Activated T-helper 9 cell treated with anti-CD3 and anti-CD28 coated beads, Interleukin-2, amount 50 U/mL, for 16 hours (primary cell): Measurements from ENCODE around the gene ANGEL1.
A peak's percentile ranks its signal among the peaks of the same experiment; 100 is the strongest.

Experiments
- DNase-seq: peaks from one replicate; pipeline ENCODE4 v3.0.0-alpha.2; 2020; ENCODE audit warnings: low read depth

ANGEL1 gene

GRCh38 chr14:76778546-76779215 is 34.0 kb downstream of the ANGEL1 start:
- no peak for DNase-seq

GRCh38 chr14:76777721-76778120 is 35.0 kb downstream of the ANGEL1 start:
- no peak for DNase-seq

- no peak for DNase-seq
These were observed 36.0 kb downstream of the ANGEL1 start for GRCh38 chr14:76776428-76777251.

GRCh38 chr14:76775695-76776427 is 36.8 kb downstream of the ANGEL1 start:
- DNase-seq = no peak

GRCh38 chr14:76774821-76775694 is 37.6 kb downstream of the ANGEL1 start:
- DNase-seq = no peak

- no peak for DNase-seq
These were observed 38.5 kb downstream of the ANGEL1 start for GRCh38 chr14:76773956-76774820.

- no peak for DNase-seq
These were observed 39.3 kb downstream of the ANGEL1 start for GRCh38 chr14:76773188-76773885.

GRCh38 chr14:76772300-76773187 is 40.1 kb downstream of the ANGEL1 start:
- DNase-seq = no peak

- no peak for DNase-seq
These were observed 41.2 kb downstream of the ANGEL1 start for GRCh38 chr14:76771437-76771980.

GRCh38 chr14:76770521-76771436 is 41.9 kb downstream of the ANGEL1 start:
- DNase-seq = no peak

GRCh38 chr14:76769636-76770292 is 42.9 kb downstream of the ANGEL1 start:
- DNase-seq = no peak

GRCh38 chr14:76768671-76769500 is 43.8 kb downstream of the ANGEL1 start:
- DNase-seq = no peak

GRCh38 chr14:76767681-76768656 is 44.7 kb downstream of the ANGEL1 start:
- peak; percentile 60 for DNase-seq

GRCh38 chr14:76765461-76765931 is 47.2 kb downstream of the ANGEL1 start:
- no peak for DNase-seq
